Liver (tissue), 3 donors: Measurements from ENCODE around the gene OSBP2.

Experiments
- CTCF ChIP-seq: fragments of 150-350 bp; IDR thresholded peaks from 2 replicates; pipeline ENCODE4 v1.5.1; 2017; ENCODE audit warnings: improper control_type of control experiment, low read depth, low read length; ENCODE audit not compliant: missing input control
- GABPA ChIP-seq, 2 donors: IDR thresholded peaks in 1 of 2; conservative IDR thresholded peaks in 1 of 2; 2 replicates each; pipeline ENCODE4 v1.6.1; 2016; ENCODE audit warnings: antibody characterized with exemption in 2 of 2, mild to moderate bottlenecking in 1 of 2, moderate library complexity in 1 of 2
- JUND ChIP-seq, 2 donors: IDR thresholded peaks; 2 replicates each; pipeline ENCODE4 v1.6.1; 2016; ENCODE audit warnings: antibody characterized with exemption in 2 of 2
- RAD21 ChIP-seq, 2 donors: IDR thresholded peaks; 2 replicates each; pipeline ENCODE4 v1.6.1; 2016; ENCODE audit warnings: antibody characterized with exemption in 2 of 2, mild to moderate bottlenecking in 2 of 2
- REST ChIP-seq: IDR thresholded peaks from 2 replicates; pipeline ENCODE4 v1.6.1; 2016; ENCODE audit warnings: antibody characterized with exemption, mild to moderate bottlenecking
- SP1 ChIP-seq: IDR thresholded peaks from 2 replicates; pipeline ENCODE4 v1.6.1; 2018; ENCODE audit warnings: antibody characterized with exemption, mild to moderate bottlenecking
- TAF1 ChIP-seq: conservative IDR thresholded peaks from 2 replicates; pipeline ENCODE4 v1.6.1; 2016; ENCODE audit warnings: antibody characterized with exemption, mild to moderate bottlenecking
- ZBTB33 ChIP-seq: IDR thresholded peaks from 2 replicates; pipeline ENCODE4 v1.6.1; 2016; ENCODE audit warnings: antibody characterized with exemption
- donor health status: healthy.
- donor health status: healthy.

GRCh38 chr22:30801695-30802094 lies 107.0 kb downstream of the OSBP2 start:
- no peak for TF ChIP-seq CTCF
- TF ChIP-seq SP1 = no peak
- TF ChIP-seq RAD21 (IDR thresholded peaks at IDR 0.05) = no peak
- no peak for TF ChIP-seq TAF1
- no peak for TF ChIP-seq ZBTB33
- TF ChIP-seq REST = no peak
- no peak for TF ChIP-seq GABPA (IDR thresholded peaks at IDR 0.05 in 1 of 2, conservative IDR thresholded peaks at IDR 0.05 in 1 of 2)
- no peak for TF ChIP-seq JUND (IDR thresholded peaks at IDR 0.05)
